HUES6 (cell line): ENCODE measurements around the gene XCL1.
"Not testable (repeated sequence)": the region's sequence is repeated elsewhere in the genome, so short reads cannot be mapped to it uniquely, and the experiment has no call there.

Experiments
- H3K27ac ChIP-seq: 2 replicates; pipeline ENCODE4 v1.7.0; 2013; ENCODE audit warnings: low read depth, mild to moderate bottlenecking, low read length, inconsistent platforms
- H3K27me3 ChIP-seq: 2 replicates; pipeline ENCODE4 v1.6.1; 2013; ENCODE audit warnings: low read length; ENCODE audit not compliant: control insufficient read depth, insufficient read depth
- H3K36me3 ChIP-seq: 2 replicates; pipeline ENCODE4 v1.6.1; 2013; ENCODE audit warnings: low read length; ENCODE audit not compliant: control insufficient read depth, insufficient read depth
- H3K4me1 ChIP-seq: 2 replicates; pipeline ENCODE4 v1.6.1; 2013; ENCODE audit warnings: low read length; ENCODE audit not compliant: control insufficient read depth, insufficient read depth
- H3K4me3 ChIP-seq: 2 replicates; pipeline ENCODE4 v1.5.1; 2013; ENCODE audit warnings: low read depth, low read length
- H3K9ac ChIP-seq: one replicate; pipeline ENCODE4 v1.6.1; 2013; ENCODE audit warnings: mild to moderate bottlenecking, low read length
- H3K9me3 ChIP-seq: 2 replicates; pipeline ENCODE4 v1.6.1; 2013; ENCODE audit warnings: low read depth, low read length; ENCODE audit not compliant: control insufficient read depth, insufficient read depth

XCL1 gene

DNA sequence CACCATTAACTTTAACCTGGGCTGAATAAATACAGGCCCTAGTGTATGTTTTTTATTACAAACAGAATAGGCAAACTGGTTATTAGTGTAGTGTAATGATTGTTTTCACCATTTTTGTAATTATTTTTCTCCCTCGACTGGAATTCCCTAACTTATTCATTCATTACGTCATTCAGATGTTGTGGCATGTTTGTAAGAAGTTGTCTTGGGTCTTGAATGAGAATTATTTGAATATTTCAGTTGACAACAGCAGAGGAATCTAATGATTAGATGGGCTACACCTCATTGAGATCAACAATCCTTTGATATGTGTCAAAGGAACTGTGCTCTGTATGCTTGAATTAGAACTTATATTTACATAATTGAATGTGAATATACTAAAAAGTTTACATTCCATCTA lies 12.8 kb downstream of the XCL1 start:
- no peak overlapping the region for H3K9ac ChIP-seq
- H3K27me3 ChIP-seq: no peaks in the 10 kb centered on the region
- H3K4me1 ChIP-seq: no peaks in the 10 kb centered on the region
- no peak overlapping the region for H3K4me3 ChIP-seq
- H3K36me3 ChIP-seq: no peaks in the 10 kb centered on the region
- no peaks in the 10 kb centered on the region for H3K9me3 ChIP-seq
- H3K27ac ChIP-seq: no peak overlapping the region

DNA sequence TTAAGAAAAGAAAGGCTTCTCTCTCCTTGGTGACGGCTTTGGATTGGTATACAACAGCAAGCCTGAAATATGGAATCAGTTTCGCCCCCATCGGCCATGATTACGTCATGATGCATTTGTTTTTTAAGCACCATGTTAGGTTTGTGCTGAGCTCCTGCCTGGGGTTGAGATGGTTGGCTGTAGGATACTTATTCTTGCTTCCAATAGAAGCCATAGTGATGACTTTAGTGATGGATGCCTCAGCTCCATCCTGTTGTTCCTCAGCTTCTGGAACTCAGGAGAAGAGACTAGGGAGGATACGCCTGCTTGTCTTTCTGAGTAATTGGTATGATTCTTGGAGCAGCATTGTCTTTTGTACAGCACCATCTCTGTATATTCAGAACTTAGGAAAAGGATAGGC lies 14.7 kb downstream of the XCL1 start:
- Histone ChIP-seq H3K4me1 (no peaks in the 10 kb centered on the region), H3K4me3 (no peak overlapping the region), H3K27ac (no peak overlapping the region), H3K36me3 (no peaks in the 10 kb centered on the region), H3K9ac (no peak overlapping the region), H3K9me3 (no peaks in the 10 kb centered on the region), H3K27me3 (no peaks in the 10 kb centered on the region)

DNA sequence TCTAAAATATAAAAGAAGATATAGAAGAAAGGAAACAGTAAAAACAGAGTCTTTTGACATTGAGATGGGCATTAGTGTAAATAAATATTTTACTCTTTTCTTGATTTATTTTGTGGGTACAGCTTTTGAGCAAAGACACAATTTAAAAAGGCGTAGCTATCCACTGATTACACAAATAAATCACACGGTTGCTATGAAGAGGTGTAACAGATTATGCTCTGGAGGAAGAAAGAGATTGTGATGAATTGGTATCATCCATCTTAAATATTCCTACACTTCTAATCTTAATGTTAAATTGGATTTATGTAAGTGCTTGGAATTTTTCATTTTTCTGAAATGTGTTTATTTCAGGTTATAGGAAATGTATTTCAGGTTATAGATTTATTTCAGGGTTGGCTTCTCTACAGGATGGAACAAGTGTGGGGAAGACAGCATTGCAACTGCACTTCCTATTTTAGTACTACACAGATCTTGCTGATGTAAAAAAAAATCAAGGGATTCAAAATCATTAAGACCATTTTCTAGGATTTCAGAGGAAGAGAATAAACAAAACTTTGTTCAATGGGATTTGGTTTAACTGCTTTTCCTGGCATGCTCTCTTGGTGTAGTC lies 15.3 kb downstream of the XCL1 start:
- Histone ChIP-seq H3K4me1 (no peaks in the 10 kb centered on the region), H3K9me3 (no peaks in the 10 kb centered on the region), H3K27ac (no peak overlapping the region), H3K4me3 (no peak overlapping the region), H3K9ac (no peak overlapping the region), H3K36me3 (no peaks in the 10 kb centered on the region), H3K27me3 (no peaks in the 10 kb centered on the region)

DNA sequence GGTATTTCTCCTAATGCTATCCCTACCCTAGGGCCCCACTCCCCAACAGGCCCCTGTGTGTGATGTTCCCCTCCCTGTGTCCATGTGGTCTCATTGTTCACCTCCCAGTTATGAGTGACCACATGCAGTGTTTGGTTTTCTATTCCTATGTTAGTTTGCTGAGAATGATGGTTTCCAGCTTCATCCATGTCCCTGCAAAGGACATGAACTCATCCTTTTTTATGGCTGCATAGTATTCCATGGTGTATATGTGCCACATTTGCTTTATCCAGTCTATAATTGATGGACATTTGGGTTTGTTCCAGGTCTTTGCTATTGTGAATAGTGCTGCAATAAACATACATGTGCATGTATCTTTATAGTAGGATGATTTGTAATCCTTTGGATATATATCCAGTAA lies 19.0 kb downstream of the XCL1 start:
- H3K27ac ChIP-seq, H3K4me3 ChIP-seq, H3K9me3 ChIP-seq, H3K36me3 ChIP-seq, H3K4me1 ChIP-seq, H3K27me3 ChIP-seq, H3K9ac ChIP-seq: not testable (repeated sequence)

DNA sequence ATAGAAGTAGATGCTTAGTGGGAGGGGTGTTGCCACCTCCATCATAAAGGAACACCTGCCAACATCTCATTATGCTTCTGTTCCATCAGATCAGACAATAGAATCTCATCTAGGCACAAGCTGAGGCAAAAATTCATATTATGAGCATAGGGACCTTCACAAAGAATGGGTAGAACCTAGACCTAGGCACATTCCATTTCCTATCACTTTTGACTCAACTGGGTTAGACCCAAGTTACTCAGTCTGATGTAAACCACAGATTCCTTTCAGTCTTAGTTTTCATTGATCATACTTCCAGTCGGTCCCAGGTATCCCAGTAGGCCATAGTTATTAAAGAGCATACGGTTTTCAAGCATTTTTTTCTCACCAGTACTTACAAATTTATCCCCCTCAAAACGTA lies 21.7 kb downstream of the XCL1 start:
- no peaks in the 10 kb centered on the region for H3K4me1 ChIP-seq
- no peak overlapping the region for H3K27ac ChIP-seq
- no peak overlapping the region for H3K4me3 ChIP-seq
- no peak overlapping the region for H3K9ac ChIP-seq
- no peaks in the 10 kb centered on the region for H3K36me3 ChIP-seq
- no peaks in the 10 kb centered on the region for H3K27me3 ChIP-seq
- no peaks in the 10 kb centered on the region for H3K9me3 ChIP-seq

DNA sequence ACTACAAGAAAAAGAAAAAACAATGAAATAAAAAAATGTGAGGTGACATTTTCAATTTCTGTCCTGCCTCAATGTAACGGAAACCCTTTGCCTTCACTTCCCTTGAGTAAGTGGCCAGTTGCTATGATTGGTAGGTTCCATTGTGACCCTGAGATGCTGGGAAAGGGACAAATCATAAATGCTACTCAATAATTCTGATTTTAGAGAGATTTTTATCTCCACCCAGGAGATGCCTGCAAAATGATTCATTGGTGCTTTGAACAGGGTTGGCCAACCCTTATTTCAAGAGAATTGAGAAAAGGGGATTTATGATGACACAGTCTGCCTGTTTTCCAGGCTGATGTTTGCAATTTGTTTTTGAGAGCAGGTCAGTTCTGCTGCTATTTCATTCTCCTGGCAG lies 22.5 kb downstream of the XCL1 start:
- Histone ChIP-seq H3K4me1 (no peaks in the 10 kb centered on the region), H3K9ac (no peak overlapping the region), H3K27ac (no peak overlapping the region), H3K9me3 (no peaks in the 10 kb centered on the region), H3K4me3 (no peak overlapping the region), H3K36me3 (no peaks in the 10 kb centered on the region), H3K27me3 (no peaks in the 10 kb centered on the region)

DNA sequence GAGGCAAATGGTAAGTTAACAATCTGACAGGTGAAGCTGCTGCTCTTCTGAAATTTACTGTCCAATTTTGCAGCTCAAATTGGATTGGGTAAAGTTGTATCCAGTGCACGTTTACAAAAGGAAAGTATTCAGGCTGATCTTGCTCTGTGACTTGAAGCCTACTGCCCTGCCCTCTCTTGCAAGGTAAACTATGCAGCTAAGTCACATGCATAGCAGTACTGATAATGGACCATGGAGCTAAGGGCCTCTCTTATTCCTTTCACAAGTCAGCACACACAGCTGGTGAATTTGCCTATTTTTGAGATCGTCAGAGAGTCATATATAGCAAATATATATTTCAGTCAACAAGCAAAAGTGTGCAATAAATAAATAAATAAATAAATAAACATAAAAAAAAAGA lies 23.2 kb downstream of the XCL1 start:
- H3K27me3 ChIP-seq: no peaks in the 10 kb centered on the region
- no peaks in the 10 kb centered on the region for H3K9me3 ChIP-seq
- H3K27ac ChIP-seq: no peak overlapping the region
- H3K36me3 ChIP-seq: no peaks in the 10 kb centered on the region
- H3K4me3 ChIP-seq: no peak overlapping the region
- H3K9ac ChIP-seq: no peak overlapping the region
- no peaks in the 10 kb centered on the region for H3K4me1 ChIP-seq

DNA sequence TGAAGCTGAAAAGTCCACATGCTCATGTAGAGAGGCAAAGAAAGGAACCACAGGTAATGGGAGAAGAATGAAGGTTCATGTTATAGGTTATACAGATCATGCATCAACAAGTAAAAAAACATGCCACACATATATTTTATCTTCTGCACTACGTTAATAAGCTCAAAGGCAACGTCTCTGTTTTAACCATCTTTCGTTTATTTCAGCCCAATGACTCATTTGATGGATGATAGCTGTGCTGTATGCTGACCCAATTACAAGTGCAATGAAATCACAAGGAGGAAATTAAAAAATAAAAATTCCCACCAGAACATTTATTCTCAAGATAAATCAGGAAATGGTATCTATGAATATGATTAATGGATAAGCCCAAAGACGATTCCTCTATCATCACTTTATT lies 24.6 kb downstream of the XCL1 start:
- Histone ChIP-seq H3K27ac (no peak overlapping the region), H3K27me3 (no peaks in the 10 kb centered on the region), H3K9me3 (no peaks in the 10 kb centered on the region), H3K4me1 (no peaks in the 10 kb centered on the region), H3K36me3 (no peaks in the 10 kb centered on the region), H3K4me3 (no peak overlapping the region), H3K9ac (no peak overlapping the region)

DNA sequence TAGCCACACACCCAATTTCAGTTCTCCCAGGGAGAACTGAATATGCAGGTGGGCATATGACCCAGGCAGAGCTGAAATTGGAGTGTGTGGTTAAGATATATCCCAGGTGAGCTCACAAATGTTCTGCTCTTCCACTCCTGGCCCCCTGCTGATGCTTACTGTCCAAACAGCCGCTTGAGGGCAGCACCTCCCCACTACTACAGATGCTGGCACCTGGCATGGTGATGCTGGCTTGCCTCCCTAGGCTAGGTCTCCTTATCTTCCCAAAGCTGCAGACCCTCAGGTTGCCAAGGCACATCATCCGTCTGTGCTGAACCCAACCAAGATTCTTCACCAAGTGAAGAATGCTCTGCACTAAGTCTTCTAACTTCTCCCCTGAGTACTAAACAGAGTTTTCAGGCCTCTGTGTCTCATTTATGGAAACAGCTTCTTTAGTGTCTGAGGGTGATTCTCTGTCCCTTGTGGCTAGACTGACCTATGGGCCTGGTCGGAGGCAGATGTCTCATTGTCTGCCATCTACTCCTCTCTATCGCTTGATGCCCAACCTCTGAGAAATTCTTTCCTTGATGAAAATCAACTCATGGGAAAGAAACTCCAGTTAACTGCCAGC lies 27.2 kb downstream of the XCL1 start:
- no peaks in the 10 kb centered on the region for H3K9me3 ChIP-seq
- no peak overlapping the region for H3K4me3 ChIP-seq
- H3K27ac ChIP-seq: no peak overlapping the region
- H3K4me1 ChIP-seq: peaks cover 2% of the 10 kb centered on the region; the same call in 1 of the 2 replicates
- H3K36me3 ChIP-seq: no peaks in the 10 kb centered on the region
- no peaks in the 10 kb centered on the region for H3K27me3 ChIP-seq
- H3K9ac ChIP-seq: no peak overlapping the region

DNA sequence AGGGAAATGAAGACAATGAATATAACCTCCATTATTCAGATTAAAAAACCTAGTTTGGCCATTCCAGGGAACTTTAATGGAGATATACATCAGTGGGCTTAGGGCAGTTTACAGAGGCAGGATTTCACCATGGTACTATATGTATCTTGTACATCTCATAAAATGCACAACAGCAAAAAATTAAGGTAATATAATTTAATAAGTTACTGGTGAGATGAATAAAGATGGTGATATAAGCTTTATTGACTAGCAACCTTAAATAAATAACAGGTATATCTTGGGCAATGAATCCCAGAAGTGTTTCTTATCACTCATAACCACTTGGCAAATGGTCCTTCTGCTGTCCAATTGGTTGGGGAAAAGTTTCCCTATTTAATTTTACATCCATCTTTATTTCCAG lies 29.0 kb downstream of the XCL1 start:
- Histone ChIP-seq H3K27ac (no peak overlapping the region), H3K27me3 (no peaks in the 10 kb centered on the region), H3K9me3 (no peaks in the 10 kb centered on the region), H3K4me3 (no peak overlapping the region), H3K9ac (no peak overlapping the region), H3K36me3 (no peaks in the 10 kb centered on the region), H3K4me1 (peaks cover 7% of the 10 kb centered on the region; the same call in 1 of the 2 replicates)

DNA sequence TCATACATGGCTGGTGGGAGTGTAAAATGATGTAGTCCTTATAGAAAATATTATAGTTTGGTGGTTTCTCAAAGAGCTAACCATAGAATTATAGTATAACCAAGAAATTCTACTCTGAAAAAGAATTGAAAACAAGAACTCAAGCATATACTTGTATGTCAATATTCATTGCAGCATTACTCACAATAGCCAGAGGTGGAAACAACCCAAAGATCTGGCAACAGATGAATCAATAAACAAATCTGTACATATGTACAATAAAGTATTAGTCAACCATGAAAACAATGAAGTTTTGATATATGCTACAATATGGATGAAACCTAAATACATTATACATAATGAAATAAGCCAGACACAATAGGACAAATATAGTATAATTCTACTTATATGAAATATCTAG lies 29.7 kb downstream of the XCL1 start:
- no peaks in the 10 kb centered on the region for H3K27me3 ChIP-seq
- no peaks in the 10 kb centered on the region for H3K36me3 ChIP-seq
- no peak overlapping the region for H3K4me3 ChIP-seq
- H3K9me3 ChIP-seq: no peaks in the 10 kb centered on the region
- H3K4me1 ChIP-seq: peaks cover 7% of the 10 kb centered on the region; the same call in 1 of the 2 replicates
- H3K27ac ChIP-seq: no peak overlapping the region
- H3K9ac ChIP-seq: no peak overlapping the region
